ENCODE data around the gene STAG3. TPM values are rescaled to one million over a fixed set of nuclear protein-coding genes. Genes with fewer than 3 reads are reported as not detected.

Gene STAG3
- polyA plus RNA-seq, 1 donor from 2014 or later, result 0.64 TPM

Other genes with a start within 250 kb of the STAG3 start
- not detected in 2 replicates for gene GJC3, start 248.3 kb upstream of the STAG3 start, polyA plus RNA-seq
- not detected in 2 replicates for gene AZGP1, start 201.9 kb upstream of the STAG3 start, polyA plus RNA-seq
- gene ZKSCAN1, start 162.3 kb upstream of the STAG3 start, polyA plus RNA-seq, result 26.6 and 27.1 TPM in 2 replicates
- 26.0 and 27.6 TPM in 2 replicates for gene ZSCAN21, start 128.1 kb upstream of the STAG3 start, polyA plus RNA-seq
- gene ZNF3, start 96.2 kb upstream of the STAG3 start, polyA plus RNA-seq, result 57.2 and 71.2 TPM in 2 replicates
- 57.1 and 89.2 TPM in 2 replicates for gene COPS6, start 88.9 kb upstream of the STAG3 start, polyA plus RNA-seq
- 118 and 146 TPM in 2 replicates for gene MCM7, start 76.5 kb upstream of the STAG3 start, polyA plus RNA-seq
- gene AP4M1, start 76.3 kb upstream of the STAG3 start, polyA plus RNA-seq, result 78.9 and 100 TPM in 2 replicates
- 23.4 and 40.3 TPM in 2 replicates for gene TAF6, start 58.6 kb upstream of the STAG3 start, polyA plus RNA-seq
- 35.8 and 42.1 TPM in 2 replicates for gene CNPY4, start 58.3 kb upstream of the STAG3 start, polyA plus RNA-seq
- 6.4 and 10.1 TPM in 2 replicates for gene MBLAC1, start 51.0 kb upstream of the STAG3 start, polyA plus RNA-seq
- gene LAMTOR4, start 29.0 kb upstream of the STAG3 start, polyA plus RNA-seq, result 331 and 333 TPM in 2 replicates
- 26.7 and 43.5 TPM in 2 replicates for gene TRAPPC14, start 19.2 kb upstream of the STAG3 start, polyA plus RNA-seq
- gene GAL3ST4, start 9.3 kb upstream of the STAG3 start, polyA plus RNA-seq, result 47.0 and 58.7 TPM in 2 replicates
- 506 and 594 TPM in 2 replicates for gene GPC2, start 537 bp upstream of the STAG3 start, polyA plus RNA-seq
- gene PVRIG, start 42.0 kb downstream of the STAG3 start, polyA plus RNA-seq, result 0.16 TPM in 1 of 2 replicates, not detected in the other
- not detected in 2 replicates for gene SPDYE3, start 129.8 kb downstream of the STAG3 start, polyA plus RNA-seq
- gene PILRB, start 180.2 kb downstream of the STAG3 start, polyA plus RNA-seq, result 222 and 274 TPM in 2 replicates
- 23.7 and 29.2 TPM in 2 replicates for gene PILRA, start 195.6 kb downstream of the STAG3 start, polyA plus RNA-seq